ENCODE measurements around the gene COL21A1. TPM values are rescaled to one million over a fixed set of nuclear protein-coding genes. Genes with fewer than 3 reads are reported as not detected.

COL21A1 gene
- total and polyA plus RNA-seq, 4 donors = 1.6 to 105 (median 6.3) TPM

DNA sequence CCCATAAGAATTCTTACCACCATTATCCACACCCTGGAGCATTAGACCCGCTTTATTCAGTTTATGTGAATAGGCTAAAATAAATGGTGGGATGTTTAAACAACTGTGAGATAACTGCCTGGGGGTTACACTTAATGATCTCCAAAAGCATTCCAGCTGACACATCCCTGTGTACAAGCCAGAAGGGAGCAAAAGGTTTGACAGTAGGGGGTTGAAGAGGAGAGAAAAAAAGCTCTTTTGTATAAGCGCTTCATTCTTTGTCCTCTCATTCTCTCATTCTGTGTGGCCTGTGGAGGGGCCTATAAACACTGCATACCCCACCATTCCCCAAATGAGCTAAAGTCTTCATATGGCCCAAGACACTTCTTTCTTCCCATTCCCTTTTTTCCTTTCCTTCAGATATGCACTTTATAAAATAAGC lies 30.8 kb upstream of the COL21A1 start:
- Histone ChIP-seq H3K9ac (ENCODE audit: insufficient read depth in 1 of 2, low read length in 2 of 2) (no peak overlapping the region), H3K27me3 (ENCODE audit: control insufficient read depth in 3 of 3, insufficient read depth in 3 of 3, low read length in 2 of 3) (no peaks in the 10 kb centered on the region), H3K4me3 (no peak overlapping the region), H3K27ac (ENCODE audit: low read depth in 1 of 2, low read length in 1 of 2) (no peak overlapping the region), H3K9me3 (ENCODE audit: control insufficient read depth in 4 of 4, insufficient read depth in 3 of 4, low read length in 3 of 4) (peaks cover 0 to under 1% (median 0%) of the 10 kb centered on the region in 4 donors), H3K4me1 (ENCODE audit: control insufficient read depth in 5 of 5, insufficient read depth in 5 of 5, low read length in 5 of 5) (peaks cover 0 to 13% (median 0%) of the 10 kb centered on the region in 5 donors), H3K36me3 (ENCODE audit: control insufficient read depth in 4 of 4, insufficient read depth in 4 of 4, low read length in 4 of 4) (no peaks in the 10 kb centered on the region)
- ATAC-seq (ENCODE audit: insufficient read depth, low FRiP score) = no peak
- WGBS, 2 donors = 90% methylated on average over 2 of the region's 2 CpGs
- TF ChIP-seq, protein P1, sequence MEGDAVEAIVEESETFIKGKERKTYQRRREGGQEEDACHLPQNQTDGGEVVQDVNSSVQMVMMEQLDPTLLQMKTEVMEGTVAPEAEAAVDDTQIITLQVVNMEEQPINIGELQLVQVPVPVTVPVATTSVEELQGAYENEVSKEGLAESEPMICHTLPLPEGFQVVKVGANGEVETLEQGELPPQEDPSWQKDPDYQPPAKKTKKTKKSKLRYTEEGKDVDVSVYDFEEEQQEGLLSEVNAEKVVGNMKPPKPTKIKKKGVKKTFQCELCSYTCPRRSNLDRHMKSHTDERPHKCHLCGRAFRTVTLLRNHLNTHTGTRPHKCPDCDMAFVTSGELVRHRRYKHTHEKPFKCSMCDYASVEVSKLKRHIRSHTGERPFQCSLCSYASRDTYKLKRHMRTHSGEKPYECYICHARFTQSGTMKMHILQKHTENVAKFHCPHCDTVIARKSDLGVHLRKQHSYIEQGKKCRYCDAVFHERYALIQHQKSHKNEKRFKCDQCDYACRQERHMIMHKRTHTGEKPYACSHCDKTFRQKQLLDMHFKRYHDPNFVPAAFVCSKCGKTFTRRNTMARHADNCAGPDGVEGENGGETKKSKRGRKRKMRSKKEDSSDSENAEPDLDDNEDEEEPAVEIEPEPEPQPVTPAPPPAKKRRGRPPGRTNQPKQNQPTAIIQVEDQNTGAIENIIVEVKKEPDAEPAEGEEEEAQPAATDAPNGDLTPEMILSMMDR (IDR thresholded peaks at IDR 0.05; ENCODE audit: control extremely low read depth, extremely low read depth) = no peak
- peak; percentile 37 to 64 (median 62) for DNase-seq

DNA sequence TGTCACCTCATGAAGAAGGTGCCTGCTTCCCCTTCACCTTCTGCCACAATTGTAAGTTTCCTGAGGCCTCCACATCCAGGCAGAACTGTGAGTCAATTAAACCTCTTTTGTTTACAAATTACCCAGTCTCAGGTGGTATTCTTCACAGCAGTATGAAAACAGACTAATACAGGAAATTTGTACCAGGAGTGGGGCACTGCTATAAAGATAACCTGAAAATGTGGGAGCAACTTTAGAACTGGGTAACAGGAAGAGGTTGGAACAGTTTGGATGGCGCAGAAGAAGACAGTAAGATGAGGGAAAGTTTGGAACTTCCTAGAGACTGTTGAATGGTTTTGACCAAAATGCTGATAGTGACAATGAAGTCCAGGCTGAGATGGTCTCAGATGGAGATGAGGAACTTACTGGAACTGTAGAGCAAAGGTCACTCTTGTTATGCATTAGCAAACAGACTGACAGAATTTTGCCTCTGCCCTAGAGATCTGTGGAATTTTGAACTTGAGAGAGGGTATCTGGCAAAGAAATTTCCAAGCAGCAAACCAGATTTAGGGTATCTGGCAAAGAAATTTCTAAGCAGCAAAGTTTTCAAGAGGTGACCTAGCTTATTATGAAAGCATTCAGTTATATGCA lies 23.5 kb upstream of the COL21A1 start:
- Histone ChIP-seq H3K36me3 (ENCODE audit: control insufficient read depth in 4 of 4, insufficient read depth in 4 of 4, low read length in 4 of 4) (no peaks in the 10 kb centered on the region), H3K9me3 (ENCODE audit: control insufficient read depth in 4 of 4, insufficient read depth in 3 of 4, low read length in 3 of 4) (peaks cover 0 to 19% (median 5%) of the 10 kb centered on the region in 4 donors), H3K9ac (ENCODE audit: insufficient read depth in 1 of 2, low read length in 2 of 2) (no peak overlapping the region), H3K4me3 (no peak overlapping the region), H3K4me1 (ENCODE audit: control insufficient read depth in 5 of 5, insufficient read depth in 5 of 5, low read length in 5 of 5) (peaks cover 0 to 4% (median 0%) of the 10 kb centered on the region in 5 donors), H3K27ac (ENCODE audit: low read depth in 1 of 2, low read length in 1 of 2) (no peak overlapping the region), H3K27me3 (ENCODE audit: control insufficient read depth in 3 of 3, insufficient read depth in 3 of 3, low read length in 2 of 3) (no peaks in the 10 kb centered on the region)
- TF ChIP-seq, protein P1 (IDR thresholded peaks at IDR 0.05; ENCODE audit: control extremely low read depth, extremely low read depth) = no peak
- 98 to 100% methylated on average over 1 of the region's 1 CpG for WGBS, 2 donors
- ATAC-seq (ENCODE audit: insufficient read depth, low FRiP score) (no peak), DNase-seq (no peak)

DNA sequence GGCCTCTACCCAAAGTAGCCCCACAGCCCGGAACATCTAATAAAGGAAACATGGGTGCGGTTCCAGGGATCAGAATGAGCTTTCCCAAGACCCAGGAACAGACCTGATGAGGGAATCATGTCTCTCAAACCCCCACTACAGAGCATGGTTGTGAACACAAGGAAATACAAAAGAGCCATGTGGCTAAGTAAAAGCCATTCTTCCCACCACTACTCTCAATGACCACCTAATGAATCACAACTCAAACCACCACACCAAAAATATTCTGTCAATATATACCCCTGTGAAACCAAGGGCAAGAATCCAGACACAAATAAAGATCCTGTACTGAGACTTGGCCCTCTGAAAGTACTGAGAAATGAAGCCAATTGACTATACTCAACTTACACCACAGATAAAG lies 20.9 kb upstream of the COL21A1 start:
- WGBS, 2 donors = 91 to 97% methylated on average over 2 of the region's 2 CpGs
- H3K27me3 ChIP-seq (ENCODE audit: control insufficient read depth in 3 of 3, insufficient read depth in 3 of 3, low read length in 2 of 3) = no peaks in the 10 kb centered on the region
- no peaks in the 10 kb centered on the region for H3K36me3 ChIP-seq (ENCODE audit: control insufficient read depth in 4 of 4, insufficient read depth in 4 of 4, low read length in 4 of 4)
- no peak for DNase-seq
- peaks cover 0 to 16% (median 0%) of the 10 kb centered on the region in 5 donors for H3K4me1 ChIP-seq (ENCODE audit: control insufficient read depth in 5 of 5, insufficient read depth in 5 of 5, low read length in 5 of 5)
- no peak overlapping the region for H3K27ac ChIP-seq (ENCODE audit: low read depth in 1 of 2, low read length in 1 of 2)
- ATAC-seq (ENCODE audit: insufficient read depth, low FRiP score) = no peak
- peaks cover 0 to 19% (median 5%) of the 10 kb centered on the region in 4 donors for H3K9me3 ChIP-seq (ENCODE audit: control insufficient read depth in 4 of 4, insufficient read depth in 3 of 4, low read length in 3 of 4)
- no peak overlapping the region for H3K4me3 ChIP-seq
- no peak overlapping the region for H3K9ac ChIP-seq (ENCODE audit: insufficient read depth in 1 of 2, low read length in 2 of 2)
- TF ChIP-seq, protein P1 (IDR thresholded peaks at IDR 0.05; ENCODE audit: control extremely low read depth, extremely low read depth) = no peak

Measured in lung (tissue), 12 donors.